Esophagus muscularis mucosa (tissue), 4 donors: ENCODE results near the gene TMEM106B.

Source experiments
- CTCF ChIP-seq, 3 experiments: fragments of 200-600 bp in 2 of 3; fragments of 450-650 bp in 1 of 3; sonication (generic) in 2 of 3; IDR thresholded peaks; one replicate each; pipeline ENCODE4 v1.5.1; 2017 to 2019; ENCODE audit warnings: antibody characterized with exemption in 3 of 3, mild to moderate bottlenecking in 2 of 3, moderate library complexity in 1 of 3
- EP300 ChIP-seq: sonication (generic); formaldehyde crosslinking; IDR thresholded peaks from one replicate; pipeline ENCODE4 v1.6.1; 2017; ENCODE audit warnings: antibody characterized with exemption
- POLR2A ChIP-seq: fragments of 450-650 bp; IDR thresholded peaks from one replicate; pipeline ENCODE4 v1.6.1; 2017; ENCODE audit warnings: antibody characterized with exemption, moderate library complexity, mild to moderate bottlenecking, low read depth
- POLR2AphosphoS5 ChIP-seq, 2 donors: sonication (generic); formaldehyde crosslinking; IDR thresholded peaks; one replicate each; pipeline ENCODE4 v1.6.1; 2017; ENCODE audit warnings: antibody characterized with exemption in 2 of 2

GRCh38 chr7:12217311-12217710, 6.2 kb downstream of the TMEM106B start:
- TF ChIP-seq CTCF (IDR thresholded peaks at IDR 0.05) (no peak), POLR2A (no peak), POLR2AphosphoS5 (IDR thresholded peaks at IDR 0.05) (no peak), EP300 (no peak)
